ENCODE results near the gene DLG4. TPM values are rescaled to one million over a fixed set of nuclear protein-coding genes. Genes with fewer than 3 reads are reported as not detected.

Gene DLG4
- total and polyA plus RNA-seq, 2 donors (not counting 1 experiment from before 2014, with no cell fraction given), result 2.0 to 12.5 TPM

DNA sequence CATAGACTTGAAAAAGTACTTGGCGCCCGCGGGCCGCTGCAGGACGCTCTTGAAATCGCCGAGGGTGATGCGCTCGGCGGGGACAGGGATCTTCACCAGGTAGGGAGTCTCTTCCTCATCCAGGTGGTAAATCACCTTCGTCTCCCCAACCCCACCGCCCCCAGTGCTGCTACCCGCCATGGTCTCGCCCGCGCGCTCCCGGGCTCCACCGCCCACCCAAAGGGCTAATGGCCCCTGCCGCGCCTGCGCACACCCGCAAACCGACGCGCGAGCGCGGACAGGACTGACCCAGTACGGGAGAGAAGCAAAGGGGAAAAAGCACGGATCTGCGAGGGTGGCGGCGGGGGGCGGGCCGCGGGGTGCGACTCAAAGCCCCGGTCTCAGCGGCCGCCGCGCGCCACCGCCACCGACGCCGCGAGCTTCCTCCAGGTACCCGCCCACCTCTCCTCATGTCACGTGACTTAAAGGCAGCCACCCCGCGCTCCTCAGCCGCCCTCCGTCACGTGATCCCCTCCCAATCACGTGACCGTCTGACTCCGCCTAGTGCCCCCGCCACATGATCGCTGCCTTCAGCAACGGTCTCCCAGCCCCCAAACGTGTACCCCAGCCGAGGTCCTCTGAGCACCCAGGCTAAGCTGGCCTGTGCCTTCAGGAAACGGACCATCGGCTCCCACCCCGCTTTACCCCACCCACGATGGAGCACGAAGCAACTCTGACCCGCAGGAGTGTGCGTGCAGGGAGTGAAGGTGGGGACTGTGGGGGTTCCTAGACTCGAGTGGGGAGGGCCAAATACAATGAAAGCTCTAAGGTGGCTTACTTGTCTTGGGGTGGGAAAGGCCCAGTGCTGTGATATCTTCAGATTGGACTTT, 14.7 kb upstream of the DLG4 start, which contains the start of gene DVL2:
DVL2 (minus strand) TSS at position 435 of the 869 bp plus-strand sequence; CDS start at position 180, 255 bp downstream.
- intact Hi-C loops (cut with micrococcal nuclease), result loop anchor here (1.0 kb wide), 4 partner anchors 15 to 95 kb away; partner anchors contain the start of genes ACADVL, DLG4 and NEURL4
- Mint-ChIP-seq H3K9me3 (ENCODE audit: insufficient read depth) (no peaks in the 10 kb centered on the region), H3K27me3 (no peaks in the 10 kb centered on the region), H3K27ac (peak within 1 kb of the TSS; percentile 99), H3K4me1 (peaks cover 44% of the 10 kb centered on the region), H3K4me3 (peak within 1 kb of the TSS; percentile 97)
- WGBS (ENCODE audit: insufficient coverage), result under 1% methylated on average over 63 of the region's 72 CpGs
- no peak for TF ChIP-seq EZH2 (IDR thresholded peaks at IDR 0.05; ENCODE audit: borderline replicate concordance, insufficient read depth, low read depth, low read length, poor library complexity, severe bottlenecking)
- TF ChIP-seq, protein P1, sequence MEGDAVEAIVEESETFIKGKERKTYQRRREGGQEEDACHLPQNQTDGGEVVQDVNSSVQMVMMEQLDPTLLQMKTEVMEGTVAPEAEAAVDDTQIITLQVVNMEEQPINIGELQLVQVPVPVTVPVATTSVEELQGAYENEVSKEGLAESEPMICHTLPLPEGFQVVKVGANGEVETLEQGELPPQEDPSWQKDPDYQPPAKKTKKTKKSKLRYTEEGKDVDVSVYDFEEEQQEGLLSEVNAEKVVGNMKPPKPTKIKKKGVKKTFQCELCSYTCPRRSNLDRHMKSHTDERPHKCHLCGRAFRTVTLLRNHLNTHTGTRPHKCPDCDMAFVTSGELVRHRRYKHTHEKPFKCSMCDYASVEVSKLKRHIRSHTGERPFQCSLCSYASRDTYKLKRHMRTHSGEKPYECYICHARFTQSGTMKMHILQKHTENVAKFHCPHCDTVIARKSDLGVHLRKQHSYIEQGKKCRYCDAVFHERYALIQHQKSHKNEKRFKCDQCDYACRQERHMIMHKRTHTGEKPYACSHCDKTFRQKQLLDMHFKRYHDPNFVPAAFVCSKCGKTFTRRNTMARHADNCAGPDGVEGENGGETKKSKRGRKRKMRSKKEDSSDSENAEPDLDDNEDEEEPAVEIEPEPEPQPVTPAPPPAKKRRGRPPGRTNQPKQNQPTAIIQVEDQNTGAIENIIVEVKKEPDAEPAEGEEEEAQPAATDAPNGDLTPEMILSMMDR (IDR thresholded peaks at IDR 0.05), result no peak
- POLR2A ChIA-PET, result interaction anchor here (0.6 to 13.1 kb wide), 12 partner anchors 9 to 1013 kb away, joined by 3 to 157 read pairs (median 4); partner anchors contain the start of genes ACADVL, ACAP1, DLG4 and GABARAP
- Histone ChIP-seq H3K9ac (ENCODE audit: low read length) (peak within 1 kb of the TSS; percentile 78), H4K20me1 (ENCODE audit: control insufficient read depth, insufficient read depth, low read length, poor library complexity, severe bottlenecking) (peaks cover 15% of the 10 kb centered on the region), H3K4me1 (ENCODE audit: control insufficient read depth in 2 of 2, insufficient read depth in 2 of 2, low read length in 2 of 2) (peaks cover 31 to 42% of the 10 kb centered on the region in 2 donors), H3K4me2 (replicated peaks; ENCODE audit: low read depth, low read length, poor library complexity, severe bottlenecking) (peak within 1 kb of the TSS; percentile 96), H3K36me3 (replicated peaks in 1 of 2; ENCODE audit: control extremely low read depth in 1 of 2, control insufficient read depth in 1 of 2, extremely low read depth in 1 of 2, insufficient read depth in 2 of 2, low read length in 1 of 2) (peaks cover 0 to 25% of the 10 kb centered on the region in 2 experiments), H3K27me3 (replicated peaks in 1 of 4; ENCODE audit: control extremely low read depth in 1 of 4, control insufficient read depth in 3 of 4, insufficient read depth in 4 of 4, low read length in 3 of 4) (no peaks in the 10 kb centered on the region), H2AFZ (ENCODE audit: insufficient read depth, low read depth, low read length, poor library complexity, severe bottlenecking) (peak within 1 kb of the TSS; percentile 94), H3K79me2 (ENCODE audit: control insufficient read depth, insufficient read depth, low read length) (peaks cover 68% of the 10 kb centered on the region), H3K9me3 (ENCODE audit: control extremely low read depth in 1 of 3, control insufficient read depth in 2 of 3, insufficient read depth in 1 of 3, low read length in 2 of 3) (no peaks in the 10 kb centered on the region), H3K27ac (ENCODE audit: low read length in 2 of 2) (peak within 1 kb of the TSS; percentile 68 to 88), H3K4me3 (ENCODE audit: control extremely low read depth in 1 of 5, extremely low read depth in 1 of 5, insufficient read depth in 1 of 5, low read depth in 2 of 5, low read length in 4 of 5) (peak within 1 kb of the TSS; percentile 80 to 96 (median 92))
- DNase-seq (peak; percentile 97), ATAC-seq (ENCODE audit: low read depth) (peak; percentile 50)
- CTCF ChIA-PET, result interaction anchor here (0.6 to 1.7 kb wide), 5 partner anchors 8 to 320 kb away, joined by 3 to 15 read pairs (median 3); partner anchors contain the start of genes ACADVL and DLG4

Data from B cell (primary cell).